Stimulated activated CD8-positive, alpha-beta memory T cell treated with anti-CD3 and anti-CD28 coated beads, Interleukin-4, amount 100 ng/mL, for 24 hours (primary cell): ENCODE data around the gene EPS15.
"Not testable (repeated sequence)": the region's sequence is repeated elsewhere in the genome, so short reads cannot be mapped to it uniquely, and the experiment has no call there.

Experiments used
- DNase-seq: peaks from one replicate; pipeline ENCODE4 v3.0.0-alpha.2; 2020; ENCODE audit warnings: low read depth

Gene EPS15

GRCh38 chr1:51423073-51423821 is 95.8 kb downstream of the EPS15 start:
- no peak for DNase-seq

- no peak for DNase-seq
These were observed 96.5 kb downstream of the EPS15 start for GRCh38 chr1:51422367-51423072.

- DNase-seq: no peak
These were observed 97.1 kb downstream of the EPS15 start for GRCh38 chr1:51421964-51422363.

GRCh38 chr1:51420867-51421627 is 98.0 kb downstream of the EPS15 start:
- DNase-seq: no peak

- no peak for DNase-seq
These were observed 100.6 kb downstream of the EPS15 start for GRCh38 chr1:51418384-51418959.

- no peak for DNase-seq
These were observed 101.3 kb downstream of the EPS15 start for GRCh38 chr1:51417496-51418383.

GRCh38 chr1:51416910-51417309 is 102.2 kb downstream of the EPS15 start:
- no peak for DNase-seq

- no peak for DNase-seq
These were observed 103.1 kb downstream of the EPS15 start for GRCh38 chr1:51415963-51416362.

- DNase-seq: no peak
These were observed 104.3 kb downstream of the EPS15 start for GRCh38 chr1:51414811-51415210.

- not testable (repeated sequence) for DNase-seq
These were observed 107.2 kb downstream of the EPS15 start for GRCh38 chr1:51411820-51412219.

GRCh38 chr1:51410568-51411460 is 108.3 kb downstream of the EPS15 start:
- no peak for DNase-seq

GRCh38 chr1:51409755-51410541 is 109.1 kb downstream of the EPS15 start:
- DNase-seq: not testable (repeated sequence)

GRCh38 chr1:51392241-51392640 is 126.8 kb downstream of the EPS15 start:
- no peak for DNase-seq

GRCh38 chr1:51390641-51391040 is 128.4 kb downstream of the EPS15 start:
- not testable (repeated sequence) for DNase-seq

- DNase-seq: not testable (repeated sequence)
These were observed 131.8 kb downstream of the EPS15 start for GRCh38 chr1:51387288-51387687.

- DNase-seq: not testable (repeated sequence)
These were observed 132.8 kb downstream of the EPS15 start for GRCh38 chr1:51386259-51386658.

GRCh38 chr1:51385776-51386175 is 133.3 kb downstream of the EPS15 start:
- DNase-seq: no peak

GRCh38 chr1:51381964-51382363 is 137.1 kb downstream of the EPS15 start:
- no peak for DNase-seq

- no peak for DNase-seq
These were observed 138.1 kb downstream of the EPS15 start for GRCh38 chr1:51380936-51381335.

- DNase-seq: no peak
These were observed 140.2 kb downstream of the EPS15 start for GRCh38 chr1:51378871-51379270.
